K562 (cell line): ENCODE results near the gene CASP6. TPM values are rescaled to one million over a fixed set of nuclear protein-coding genes. Genes with fewer than 3 reads are reported as not detected.

Source experiments
- BCL6 ChIP-seq: fragments of 250-450 bp; sonication (Bioruptor Pico); IDR thresholded peaks from 2 replicates; pipeline ENCODE4 v1.4.0; 2020
- CAMTA2 ChIP-seq: fragments of 250-450 bp; sonication (Bioruptor Pico); conservative IDR thresholded peaks from 2 replicates; pipeline ENCODE4 v1.5.1; 2022
- CBX5 ChIP-seq: IDR thresholded peaks from 2 replicates; pipeline ENCODE4 v1.6.1; 2014; ENCODE audit warnings: low read depth, borderline replicate concordance
- OTX1 ChIP-seq: fragments of 450-650 bp; formaldehyde crosslinking; IDR thresholded peaks from 2 replicates; pipeline ENCODE4 v1.4.0; 2022; ENCODE audit warnings: mild to moderate bottlenecking
- RREB1 ChIP-seq: fragments of 250-450 bp; sonication (Bioruptor Pico); IDR thresholded peaks from 2 replicates; pipeline ENCODE4 v1.4.0; 2020
- ZNF316 ChIP-seq: fragments of 450-650 bp; IDR thresholded peaks from 2 replicates; pipeline ENCODE4 v1.6.1; 2016
- polyA plus RNA-seq, 8 experiments: library from polyadenylated mRNA; depleted of rRNA in 4 of 8; stranded (reverse) in 5 of 8; unstranded in 3 of 8; fragments of >200 nt; fragmentation: Nextera tagmentation in 2 of 8; fragmentation: Illumina TruSeq in 1 of 8; extraction: Ambion mirVana in 2 of 8; extraction: Trizol in 1 of 8; gene quantifications; 2 replicates each; pipeline versions ENCODE4 v1.2.1 to v1.2.3, GENCODE V29; 2011 to 2014; ENCODE audit warnings: inconsistent platforms in 1 of 8, missing spikeins in 1 of 8
- total RNA-seq, 7 experiments: library from RNA; depleted of rRNA in 6 of 7; stranded (reverse); fragments of >200 nt in 6 of 7; fragmentation: Illumina TruSeq in 2 of 7; extraction: Trizol in 2 of 7; gene quantifications; 2 replicates each; pipeline versions ENCODE4 v1.2.1 to v1.2.3, GENCODE V29; 2011 to 2021; ENCODE audit warnings: low replicate concordance in 1 of 7
- TF ChIP-seq, protein P1 (sequence below): fragments of 200-600 bp; sonication (generic); IDR thresholded peaks from one replicate; pipeline ENCODE4 v1.6.1; 2012; ENCODE audit warnings: mild to moderate bottlenecking, low read depth, low read length, inconsistent platforms
- TF ChIP-seq, protein P2 (sequence below): fragments of 250-450 bp; sonication (Bioruptor Pico); IDR thresholded peaks from 2 replicates; pipeline ENCODE4 v1.8.0; 2021; ENCODE audit warnings: mild to moderate bottlenecking, moderate library complexity

The CASP6 gene
- total and polyA plus RNA-seq, 9 of the 15 experiments (the other 6 are each of a cell fraction or from before 2014, with no cell fraction given), result 20.8 to 72.7 (median 39.1) TPM

GRCh38 chr4:109729718-109730618 lies 26.7 kb upstream of the CASP6 start, which contains the start of gene PLA2G12A (continued):
- TF ChIP-seq, protein P1, sequence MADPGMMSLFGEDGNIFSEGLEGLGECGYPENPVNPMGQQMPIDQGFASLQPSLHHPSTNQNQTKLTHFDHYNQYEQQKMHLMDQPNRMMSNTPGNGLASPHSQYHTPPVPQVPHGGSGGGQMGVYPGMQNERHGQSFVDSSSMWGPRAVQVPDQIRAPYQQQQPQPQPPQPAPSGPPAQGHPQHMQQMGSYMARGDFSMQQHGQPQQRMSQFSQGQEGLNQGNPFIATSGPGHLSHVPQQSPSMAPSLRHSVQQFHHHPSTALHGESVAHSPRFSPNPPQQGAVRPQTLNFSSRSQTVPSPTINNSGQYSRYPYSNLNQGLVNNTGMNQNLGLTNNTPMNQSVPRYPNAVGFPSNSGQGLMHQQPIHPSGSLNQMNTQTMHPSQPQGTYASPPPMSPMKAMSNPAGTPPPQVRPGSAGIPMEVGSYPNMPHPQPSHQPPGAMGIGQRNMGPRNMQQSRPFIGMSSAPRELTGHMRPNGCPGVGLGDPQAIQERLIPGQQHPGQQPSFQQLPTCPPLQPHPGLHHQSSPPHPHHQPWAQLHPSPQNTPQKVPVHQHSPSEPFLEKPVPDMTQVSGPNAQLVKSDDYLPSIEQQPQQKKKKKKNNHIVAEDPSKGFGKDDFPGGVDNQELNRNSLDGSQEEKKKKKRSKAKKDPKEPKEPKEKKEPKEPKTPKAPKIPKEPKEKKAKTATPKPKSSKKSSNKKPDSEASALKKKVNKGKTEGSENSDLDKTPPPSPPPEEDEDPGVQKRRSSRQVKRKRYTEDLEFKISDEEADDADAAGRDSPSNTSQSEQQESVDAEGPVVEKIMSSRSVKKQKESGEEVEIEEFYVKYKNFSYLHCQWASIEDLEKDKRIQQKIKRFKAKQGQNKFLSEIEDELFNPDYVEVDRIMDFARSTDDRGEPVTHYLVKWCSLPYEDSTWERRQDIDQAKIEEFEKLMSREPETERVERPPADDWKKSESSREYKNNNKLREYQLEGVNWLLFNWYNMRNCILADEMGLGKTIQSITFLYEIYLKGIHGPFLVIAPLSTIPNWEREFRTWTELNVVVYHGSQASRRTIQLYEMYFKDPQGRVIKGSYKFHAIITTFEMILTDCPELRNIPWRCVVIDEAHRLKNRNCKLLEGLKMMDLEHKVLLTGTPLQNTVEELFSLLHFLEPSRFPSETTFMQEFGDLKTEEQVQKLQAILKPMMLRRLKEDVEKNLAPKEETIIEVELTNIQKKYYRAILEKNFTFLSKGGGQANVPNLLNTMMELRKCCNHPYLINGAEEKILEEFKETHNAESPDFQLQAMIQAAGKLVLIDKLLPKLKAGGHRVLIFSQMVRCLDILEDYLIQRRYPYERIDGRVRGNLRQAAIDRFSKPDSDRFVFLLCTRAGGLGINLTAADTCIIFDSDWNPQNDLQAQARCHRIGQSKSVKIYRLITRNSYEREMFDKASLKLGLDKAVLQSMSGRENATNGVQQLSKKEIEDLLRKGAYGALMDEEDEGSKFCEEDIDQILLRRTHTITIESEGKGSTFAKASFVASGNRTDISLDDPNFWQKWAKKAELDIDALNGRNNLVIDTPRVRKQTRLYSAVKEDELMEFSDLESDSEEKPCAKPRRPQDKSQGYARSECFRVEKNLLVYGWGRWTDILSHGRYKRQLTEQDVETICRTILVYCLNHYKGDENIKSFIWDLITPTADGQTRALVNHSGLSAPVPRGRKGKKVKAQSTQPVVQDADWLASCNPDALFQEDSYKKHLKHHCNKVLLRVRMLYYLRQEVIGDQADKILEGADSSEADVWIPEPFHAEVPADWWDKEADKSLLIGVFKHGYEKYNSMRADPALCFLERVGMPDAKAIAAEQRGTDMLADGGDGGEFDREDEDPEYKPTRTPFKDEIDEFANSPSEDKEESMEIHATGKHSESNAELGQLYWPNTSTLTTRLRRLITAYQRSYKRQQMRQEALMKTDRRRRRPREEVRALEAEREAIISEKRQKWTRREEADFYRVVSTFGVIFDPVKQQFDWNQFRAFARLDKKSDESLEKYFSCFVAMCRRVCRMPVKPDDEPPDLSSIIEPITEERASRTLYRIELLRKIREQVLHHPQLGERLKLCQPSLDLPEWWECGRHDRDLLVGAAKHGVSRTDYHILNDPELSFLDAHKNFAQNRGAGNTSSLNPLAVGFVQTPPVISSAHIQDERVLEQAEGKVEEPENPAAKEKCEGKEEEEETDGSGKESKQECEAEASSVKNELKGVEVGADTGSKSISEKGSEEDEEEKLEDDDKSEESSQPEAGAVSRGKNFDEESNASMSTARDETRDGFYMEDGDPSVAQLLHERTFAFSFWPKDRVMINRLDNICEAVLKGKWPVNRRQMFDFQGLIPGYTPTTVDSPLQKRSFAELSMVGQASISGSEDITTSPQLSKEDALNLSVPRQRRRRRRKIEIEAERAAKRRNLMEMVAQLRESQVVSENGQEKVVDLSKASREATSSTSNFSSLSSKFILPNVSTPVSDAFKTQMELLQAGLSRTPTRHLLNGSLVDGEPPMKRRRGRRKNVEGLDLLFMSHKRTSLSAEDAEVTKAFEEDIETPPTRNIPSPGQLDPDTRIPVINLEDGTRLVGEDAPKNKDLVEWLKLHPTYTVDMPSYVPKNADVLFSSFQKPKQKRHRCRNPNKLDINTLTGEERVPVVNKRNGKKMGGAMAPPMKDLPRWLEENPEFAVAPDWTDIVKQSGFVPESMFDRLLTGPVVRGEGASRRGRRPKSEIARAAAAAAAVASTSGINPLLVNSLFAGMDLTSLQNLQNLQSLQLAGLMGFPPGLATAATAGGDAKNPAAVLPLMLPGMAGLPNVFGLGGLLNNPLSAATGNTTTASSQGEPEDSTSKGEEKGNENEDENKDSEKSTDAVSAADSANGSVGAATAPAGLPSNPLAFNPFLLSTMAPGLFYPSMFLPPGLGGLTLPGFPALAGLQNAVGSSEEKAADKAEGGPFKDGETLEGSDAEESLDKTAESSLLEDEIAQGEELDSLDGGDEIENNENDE, result no peak
- TF ChIP-seq OTX1 (CRISPR knock-in tag) (no peak), RREB1 (CRISPR knock-in tag) (peak; percentile 81; the same call in 1 of the 2 replicates), CBX5 (peak; percentile 14; the same call in 1 of the 2 replicates), ZNF316 (no peak), BCL6 (CRISPR knock-in tag) (no peak), CAMTA2 (CRISPR knock-in tag) (no peak)
- TF ChIP-seq, protein P2, sequence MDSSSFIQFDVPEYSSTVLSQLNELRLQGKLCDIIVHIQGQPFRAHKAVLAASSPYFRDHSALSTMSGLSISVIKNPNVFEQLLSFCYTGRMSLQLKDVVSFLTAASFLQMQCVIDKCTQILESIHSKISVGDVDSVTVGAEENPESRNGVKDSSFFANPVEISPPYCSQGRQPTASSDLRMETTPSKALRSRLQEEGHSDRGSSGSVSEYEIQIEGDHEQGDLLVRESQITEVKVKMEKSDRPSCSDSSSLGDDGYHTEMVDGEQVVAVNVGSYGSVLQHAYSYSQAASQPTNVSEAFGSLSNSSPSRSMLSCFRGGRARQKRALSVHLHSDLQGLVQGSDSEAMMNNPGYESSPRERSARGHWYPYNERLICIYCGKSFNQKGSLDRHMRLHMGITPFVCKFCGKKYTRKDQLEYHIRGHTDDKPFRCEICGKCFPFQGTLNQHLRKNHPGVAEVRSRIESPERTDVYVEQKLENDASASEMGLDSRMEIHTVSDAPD (CRISPR knock-in tag), result no peak
